ENCODE results near the gene THTPA. TPM values are rescaled to one million over a fixed set of nuclear protein-coding genes. Genes with fewer than 3 reads are reported as not detected.

The THTPA gene
- total and polyA plus RNA-seq, 2 of the 13 experiments (the other 11 are each of a cell fraction or from before 2014, with no cell fraction given): 7.4 to 8.7 TPM

- TF ChIP-seq ZNF513 (CRISPR knock-in tag; conservative IDR thresholded peaks at IDR 0.05) (no peak), ZNF281 (CRISPR knock-in tag; IDR thresholded peaks at IDR 0.05; ENCODE audit: borderline replicate concordance) (peak; percentile 35; the same call in 1 of the 2 replicates), ZNF24 (IDR thresholded peaks at IDR 0.05) (no peak), ZBTB39 (CRISPR knock-in tag; IDR thresholded peaks at IDR 0.05) (no peak), ZNF235 (CRISPR knock-in tag; IDR thresholded peaks at IDR 0.05; ENCODE audit: borderline replicate concordance) (no peak), ZNF367 (CRISPR knock-in tag; IDR thresholded peaks at IDR 0.05; ENCODE audit: borderline replicate concordance) (no peak), ARNT2 (CRISPR knock-in tag; IDR thresholded peaks at IDR 0.05; ENCODE audit: low read depth) (no peak), FOXC1 (CRISPR knock-in tag; IDR thresholded peaks at IDR 0.05; ENCODE audit: borderline replicate concordance) (no peak), ISL2 (CRISPR knock-in tag; IDR thresholded peaks at IDR 0.05) (no peak), ZNF574 (CRISPR knock-in tag; IDR thresholded peaks at IDR 0.05) (peak; percentile 43; the same call in 1 of the 2 replicates), ZNF292 (CRISPR knock-in tag; IDR thresholded peaks at IDR 0.05; ENCODE audit: borderline replicate concordance, low read depth) (no peak), DZIP1 (CRISPR knock-in tag; IDR thresholded peaks at IDR 0.05) (no peak), ZNF556 (CRISPR knock-in tag; IDR thresholded peaks at IDR 0.05; ENCODE audit: borderline replicate concordance) (no peak), ZUFSP (CRISPR knock-in tag; IDR thresholded peaks at IDR 0.05; ENCODE audit: borderline replicate concordance) (no peak), JUND (CRISPR knock-in tag; IDR thresholded peaks at IDR 0.05) (no peak)
Measured at GRCh38 chr14:23580948-23581281, 24.8 kb downstream of the THTPA start (continued).

All from HepG2 (cell line).